Myocyte (in vitro differentiated cells): ENCODE measurements around the gene USP20. TPM values are rescaled to one million over a fixed set of nuclear protein-coding genes. Genes with fewer than 3 reads are reported as not detected.

Experiments used
- DNase-seq: peaks from one replicate; pipeline ENCODE4 v3.0.0-alpha.2; 2012; ENCODE audit warnings: low read depth
- total RNA-seq: library from RNA; depleted of rRNA; stranded (reverse); fragments of >200 nt; gene quantifications from 2 replicates; pipeline ENCODE4 v1.2.3, GENCODE V29; 2014

The USP20 gene
- total RNA-seq, 1 donor from 2014 or later, result 11.8 TPM

DNA sequence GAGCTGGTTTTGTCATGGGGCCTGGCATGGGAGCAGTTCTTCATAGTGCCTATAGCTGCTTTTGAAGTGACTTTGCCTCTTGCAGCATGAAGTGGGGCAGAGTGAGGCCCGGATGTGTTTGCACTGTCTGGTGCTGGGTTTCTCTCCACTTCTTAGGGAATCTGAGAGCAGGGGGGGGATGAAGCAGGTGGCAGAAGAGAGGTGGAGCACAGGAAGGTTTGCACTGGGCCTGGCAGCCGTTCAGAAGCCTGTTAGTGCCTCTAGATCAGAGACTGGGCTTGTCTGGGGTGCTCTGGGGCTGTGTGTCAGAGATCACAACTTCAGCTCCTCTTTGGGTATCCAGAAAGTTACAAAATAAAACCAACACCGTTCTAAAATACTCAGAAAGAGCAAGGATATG lies 18.4 kb downstream of the USP20 start:
- DNase-seq, result no peak

DNA sequence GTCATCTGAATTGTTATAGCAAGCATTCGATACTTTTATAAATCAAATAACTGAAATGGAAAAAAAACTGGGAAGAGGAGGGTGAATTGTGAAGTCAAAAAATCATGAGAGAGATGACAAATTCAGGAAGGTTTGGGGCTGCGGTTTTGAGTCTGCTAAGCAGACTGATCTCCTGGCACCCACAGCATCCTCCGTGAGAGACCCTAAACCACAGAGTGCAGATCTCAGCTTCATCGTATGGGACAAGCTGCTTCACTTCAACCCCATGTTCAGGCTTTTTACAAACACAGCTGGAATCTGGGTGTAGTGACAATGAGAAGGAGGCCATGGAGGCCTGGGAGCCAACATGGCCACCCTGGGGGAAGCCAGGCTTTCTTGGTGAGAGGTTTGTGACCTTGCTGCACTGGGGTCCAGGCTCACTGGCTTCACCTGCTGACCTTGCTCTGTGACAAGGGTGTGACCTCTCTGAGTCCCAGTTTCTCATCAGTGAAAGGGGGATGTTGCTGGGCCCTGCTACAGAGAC lies 19.4 kb downstream of the USP20 start:
- no peak for DNase-seq

- no peak for DNase-seq
Measured at GRCh38 chr9:129857207-129857606, 21.9 kb downstream of the USP20 start.

DNA sequence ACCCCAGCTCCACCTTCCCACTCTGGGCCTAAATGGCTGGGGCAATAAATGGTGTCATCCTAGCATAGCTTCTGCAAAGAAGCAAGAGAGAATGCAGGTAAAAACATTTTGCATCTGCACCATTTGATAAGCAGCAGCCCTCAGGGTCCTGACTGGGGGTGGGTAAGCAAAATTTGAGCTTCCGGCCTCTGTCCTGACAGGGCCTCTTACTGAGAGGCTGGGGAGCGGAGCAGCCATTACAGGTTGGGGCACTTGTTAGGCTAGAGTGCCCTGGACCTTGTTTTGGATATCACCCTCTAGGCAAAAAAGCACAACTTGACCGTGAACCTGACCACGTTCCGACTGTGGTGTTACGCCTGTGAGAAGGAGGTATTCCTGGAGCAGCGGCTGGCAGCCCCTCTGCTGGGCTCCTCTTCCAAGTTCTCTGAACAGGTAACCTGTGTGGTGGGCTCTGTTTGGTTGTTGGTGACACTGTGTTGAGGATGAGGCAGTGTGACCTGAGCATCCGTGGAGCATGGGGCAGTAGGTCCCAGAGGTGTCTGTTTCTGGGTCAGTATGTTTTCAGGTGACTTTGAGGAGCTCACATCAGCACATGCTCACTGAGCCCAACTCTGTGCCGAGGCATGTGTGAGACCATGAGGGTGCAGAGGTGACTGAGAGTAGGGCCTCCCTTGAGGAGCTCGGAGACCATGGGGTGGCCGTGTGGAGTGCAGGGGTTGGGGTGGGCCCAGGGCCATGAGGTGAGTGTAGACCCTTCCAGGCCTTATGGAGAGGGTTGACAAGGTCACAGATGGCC lies 23.1 kb downstream of the USP20 start:
- no peak for DNase-seq

- DNase-seq, result no peak
Measured at GRCh38 chr9:129860653-129861446, 25.6 kb downstream of the USP20 start.

DNA sequence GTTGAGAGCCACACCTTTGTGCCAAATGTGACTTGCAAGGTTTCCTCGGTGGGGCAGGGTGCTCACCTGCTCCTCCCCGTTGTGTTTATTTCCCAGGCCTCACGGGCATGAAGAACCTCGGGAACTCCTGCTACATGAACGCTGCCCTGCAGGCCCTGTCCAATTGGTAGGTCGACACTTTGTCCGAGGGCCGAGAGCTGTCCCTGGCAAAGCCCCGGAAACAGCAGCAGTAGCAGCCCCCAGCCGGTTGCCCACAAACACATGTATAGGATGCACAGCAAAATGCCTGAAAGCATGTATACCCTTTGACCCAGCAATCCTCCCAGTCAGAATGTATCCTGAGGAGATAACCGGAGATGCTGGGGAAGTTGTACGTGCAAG lies 26.2 kb downstream of the USP20 start:
- DNase-seq, result no peak

GRCh38 chr9:129863059-129863690 lies 27.9 kb downstream of the USP20 start:
- peak; percentile 30 for DNase-seq

DNA sequence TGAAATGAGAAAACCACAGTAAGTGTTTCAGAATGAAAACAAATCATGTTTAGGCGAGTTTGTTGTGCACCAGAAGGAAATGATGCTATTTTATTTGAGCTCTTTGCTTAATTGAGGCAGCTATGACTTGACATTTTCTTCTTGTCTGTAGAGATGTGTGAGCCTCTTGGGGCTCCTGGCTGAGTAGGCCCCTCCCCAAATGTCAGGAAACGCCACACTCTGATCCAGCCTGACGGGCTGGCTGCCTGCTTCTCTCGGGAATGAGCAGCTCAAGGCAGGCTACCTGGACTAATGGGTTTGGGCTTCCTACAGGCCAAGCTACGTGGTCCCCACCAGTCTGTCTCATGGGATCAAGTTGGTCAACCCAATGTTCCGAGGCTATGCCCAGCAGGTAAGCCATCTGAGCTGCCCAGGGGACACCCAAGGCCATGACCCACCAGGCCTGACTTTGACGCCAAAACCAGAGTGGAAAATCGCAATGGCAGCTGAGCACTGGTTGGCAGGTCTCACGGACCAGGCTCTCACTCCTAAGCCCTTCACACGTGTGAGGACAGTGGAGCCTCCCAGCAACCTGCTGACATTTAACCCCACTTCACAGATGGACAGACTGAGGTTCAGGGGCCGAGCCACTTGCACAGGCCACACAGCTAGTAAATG lies 29.9 kb downstream of the USP20 start:
- no peak for DNase-seq

DNA sequence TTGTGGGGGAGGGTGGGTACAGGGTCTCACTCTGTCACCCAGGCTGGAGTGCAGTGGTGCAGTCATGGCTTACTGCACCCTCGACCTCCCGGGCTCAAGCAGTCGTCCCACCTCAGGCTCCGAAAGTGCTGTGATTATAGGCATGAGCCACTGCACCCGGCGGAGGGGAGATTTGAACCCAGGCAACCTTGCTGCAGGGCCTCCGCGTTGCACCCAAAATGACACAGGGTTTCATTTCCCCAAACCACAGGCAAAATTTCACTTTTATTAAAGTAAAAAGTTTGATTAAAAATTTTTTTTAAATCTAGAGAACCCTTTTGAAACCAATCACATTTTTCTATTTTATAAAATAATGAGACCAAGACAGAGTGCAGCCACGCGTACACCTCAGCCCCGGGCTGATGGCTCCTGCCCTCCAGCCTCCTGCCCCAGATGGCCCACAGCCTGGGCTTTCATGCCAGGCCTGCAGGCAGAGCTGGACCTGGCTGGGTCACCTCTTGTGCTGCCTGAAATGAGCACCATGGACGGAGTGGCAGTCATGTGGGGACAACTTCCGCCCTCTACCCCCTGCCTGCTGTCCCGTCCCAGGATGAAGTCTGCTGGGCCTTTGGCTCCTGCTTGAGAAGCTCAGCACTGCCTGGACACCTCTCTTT lies 30.5 kb downstream of the USP20 start:
- DNase-seq, result no peak

- no peak for DNase-seq
Measured at GRCh38 chr9:129866394-129867135, 31.3 kb downstream of the USP20 start.

DNA sequence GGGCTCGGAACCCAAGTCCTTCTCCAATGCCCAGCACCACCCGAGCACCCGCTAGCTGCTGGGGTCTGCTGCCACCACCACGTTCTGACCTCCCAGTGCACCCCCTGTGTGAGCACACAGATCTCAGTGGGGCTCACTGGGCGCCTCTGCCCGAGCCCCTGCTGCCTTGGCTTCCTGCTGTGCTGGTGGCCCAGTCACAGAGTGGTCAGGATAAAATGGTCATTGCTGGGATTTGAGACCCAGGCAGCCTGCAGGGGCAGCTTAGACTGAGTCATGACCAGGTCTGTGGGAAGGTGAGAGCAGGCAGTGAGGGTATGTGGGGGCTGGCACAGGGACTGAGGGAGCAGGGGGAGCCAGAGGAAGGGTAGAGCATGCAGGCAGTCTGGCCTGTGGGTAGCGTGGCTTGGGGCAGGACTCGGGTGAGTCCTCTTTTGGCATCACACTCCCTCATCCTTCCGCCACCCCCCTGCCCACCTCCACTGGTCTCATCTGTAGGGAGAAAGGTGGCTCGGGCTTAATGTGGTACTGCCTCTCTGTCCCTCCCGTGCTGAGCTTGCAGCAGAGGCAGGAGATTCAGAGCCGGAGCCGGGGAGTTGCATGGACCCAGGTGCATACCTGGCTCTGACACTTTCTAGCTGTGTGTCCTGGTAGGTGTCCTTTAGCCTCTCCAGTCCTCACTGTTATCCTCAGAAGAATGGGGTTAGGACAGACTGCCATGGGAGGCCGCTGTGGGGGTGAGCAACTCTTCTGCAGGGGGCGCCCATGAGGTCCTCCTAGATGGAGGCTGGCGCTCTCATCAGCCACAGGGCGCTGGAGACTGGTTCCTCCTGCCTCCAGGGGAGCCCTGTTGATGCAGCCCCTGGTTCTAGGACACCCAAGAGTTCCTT lies 32.1 kb downstream of the USP20 start:
- no peak for DNase-seq

- no peak for DNase-seq
Measured at GRCh38 chr9:129868023-129868871, 33.0 kb downstream of the USP20 start.

DNA sequence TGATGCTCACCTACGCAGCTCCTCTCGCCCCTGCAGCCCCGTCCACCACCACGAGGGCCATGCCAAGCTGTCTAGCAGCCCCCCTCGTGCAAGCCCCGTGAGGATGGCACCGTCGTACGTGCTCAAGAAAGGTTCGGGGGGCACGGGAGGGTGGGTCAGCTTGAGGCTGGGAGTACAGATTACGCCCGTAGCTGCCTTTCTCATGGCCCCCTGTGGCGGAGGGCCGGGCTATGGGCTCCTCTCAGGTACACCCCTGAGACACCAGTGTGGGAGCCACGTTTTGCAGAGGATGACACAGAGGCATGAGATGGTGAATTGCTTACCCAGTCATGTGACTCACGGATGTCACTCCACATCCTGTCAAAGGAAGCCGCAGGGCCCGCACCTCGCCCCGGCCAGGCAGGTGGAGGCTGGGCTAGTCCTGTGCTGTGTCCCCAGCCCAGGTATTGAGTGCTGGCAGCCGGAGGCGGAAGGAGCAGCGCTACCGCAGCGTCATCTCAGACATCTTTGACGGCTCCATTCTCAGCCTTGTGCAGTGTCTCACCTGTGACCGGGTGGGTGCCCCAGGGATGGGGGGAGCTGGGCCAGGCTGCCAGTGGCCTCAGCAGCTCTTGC lies 33.7 kb downstream of the USP20 start:
- no peak for DNase-seq

DNA sequence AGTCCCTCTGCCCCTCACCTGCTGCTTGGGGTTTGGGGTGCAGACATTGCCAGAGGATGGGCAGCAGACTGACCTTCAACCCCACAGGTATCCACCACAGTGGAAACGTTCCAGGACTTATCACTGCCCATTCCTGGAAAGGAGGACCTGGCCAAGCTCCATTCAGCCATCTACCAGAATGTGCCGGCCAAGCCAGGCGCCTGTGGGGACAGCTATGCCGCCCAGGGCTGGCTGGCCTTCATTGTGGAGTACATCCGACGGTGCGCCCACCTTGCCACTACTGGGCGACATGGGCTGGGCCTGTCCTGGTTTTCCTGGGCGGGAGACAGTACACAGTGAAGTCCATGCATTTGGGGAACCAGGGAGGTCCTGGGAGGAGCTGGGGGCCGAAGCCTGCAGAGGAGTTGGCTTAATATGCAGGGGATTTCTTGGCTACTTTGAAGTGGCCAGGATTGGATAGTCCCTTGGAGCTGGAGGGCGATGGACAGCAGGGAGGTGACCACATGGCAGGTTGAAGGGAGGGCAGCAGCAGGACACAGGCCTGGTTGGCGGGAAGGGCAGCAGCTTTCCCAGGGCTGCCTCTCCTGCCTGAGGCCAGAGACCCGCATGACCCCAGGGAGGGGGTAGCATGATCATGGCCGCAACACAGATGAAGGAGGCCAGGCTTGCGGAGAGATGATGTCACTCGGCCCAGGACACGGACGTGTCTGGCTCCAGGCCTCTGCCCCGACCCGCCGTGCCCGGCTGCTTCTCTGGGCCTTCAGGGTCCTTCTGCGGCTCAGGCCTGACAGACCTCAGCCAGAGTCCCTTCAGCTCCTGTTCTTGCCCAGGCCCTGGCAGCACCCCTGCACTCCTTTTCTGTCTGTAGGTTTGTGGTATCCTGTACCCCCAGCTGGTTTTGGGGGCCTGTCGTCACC lies 34.6 kb downstream of the USP20 start:
- DNase-seq, result no peak

DNA sequence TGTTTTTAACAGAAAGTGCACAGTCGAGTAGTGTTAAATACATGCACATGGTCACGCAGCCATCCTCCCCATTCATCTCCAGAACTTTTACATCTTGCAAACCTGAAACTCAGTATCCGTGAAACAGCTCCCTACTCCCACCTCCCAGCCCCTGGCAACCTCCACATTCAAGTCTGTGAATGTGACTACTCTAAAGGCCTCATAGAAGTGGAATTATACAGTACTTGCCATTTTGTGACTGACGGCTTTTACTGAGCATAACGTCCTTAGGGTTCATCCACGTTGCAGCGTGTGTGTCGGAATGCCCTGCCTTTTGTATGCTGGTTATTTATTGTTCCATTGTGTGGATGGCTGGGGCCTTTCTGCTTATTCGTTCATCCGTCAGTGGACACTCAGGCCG lies 35.8 kb downstream of the USP20 start:
- no peak for DNase-seq

GRCh38 chr9:129873563-129874190 lies 38.4 kb downstream of the USP20 start:
- no peak for DNase-seq
